Smooth muscle cell (in vitro differentiated cells): ENCODE measurements around the gene GPR156. TPM values are rescaled to one million over a fixed set of nuclear protein-coding genes. Genes with fewer than 3 reads are reported as not detected.

ENCODE experiments used
- DNase-seq: peaks from one replicate; lab custom pipeline; 2025; ENCODE audit not compliant: unreplicated experiment; lab: John Stamatoyannopoulos, UW
- H2AFZ ChIP-seq: fragments of 200-600 bp; sonication (generic); 2 replicates; pipeline ENCODE4 v1.6.0; 2016; ENCODE audit warnings: antibody characterized with exemption, low read depth, mild to moderate bottlenecking
- H3F3A ChIP-seq: fragments of 200-600 bp; sonication (generic); 2 replicates; pipeline ENCODE4 v1.6.0; 2017; ENCODE audit warnings: antibody characterized with exemption, low read depth
- H3K27ac ChIP-seq: fragments of 200-600 bp; sonication (generic); 2 replicates; pipeline ENCODE4 v1.5.1; 2016; ENCODE audit warnings: low read depth, mild to moderate bottlenecking
- H3K27me3 ChIP-seq: fragments of 200-600 bp; sonication (generic); 2 replicates; pipeline ENCODE4 v1.6.1; 2016; ENCODE audit warnings: low read depth, mild to moderate bottlenecking
- H3K36me3 ChIP-seq: fragments of 200-600 bp; sonication (generic); 2 replicates; pipeline ENCODE4 v1.5.1; 2016; ENCODE audit warnings: low read depth
- H3K4me1 ChIP-seq: fragments of 200-600 bp; sonication (generic); 2 replicates; pipeline ENCODE4 v1.5.1; 2016; ENCODE audit warnings: low read depth
- H3K4me2 ChIP-seq: fragments of 200-600 bp; sonication (generic); 2 replicates; pipeline ENCODE4 v1.6.0; 2016; ENCODE audit warnings: mild to moderate bottlenecking
- H3K4me3 ChIP-seq: fragments of 200-600 bp; sonication (generic); 2 replicates; pipeline ENCODE4 v1.5.1; 2016; ENCODE audit warnings: mild to moderate bottlenecking
- H3K79me2 ChIP-seq: fragments of 200-600 bp; sonication (generic); 2 replicates; pipeline ENCODE4 v1.6.0; 2016; ENCODE audit warnings: low read depth, mild to moderate bottlenecking
- H3K9ac ChIP-seq: fragments of 200-600 bp; sonication (generic); 2 replicates; pipeline ENCODE4 v1.6.0; 2016; ENCODE audit warnings: low read depth
- H3K9me3 ChIP-seq: fragments of 200-600 bp; sonication (generic); replicated peaks from 2 replicates; pipeline ENCODE4 v1.5.1; 2016; ENCODE audit warnings: low read depth
- H4K20me1 ChIP-seq: fragments of 200-600 bp; sonication (generic); 2 replicates; pipeline ENCODE4 v1.6.0; 2016; ENCODE audit warnings: low read depth
- CTCF ChIP-seq: fragments of 200-600 bp; sonication (generic); IDR thresholded peaks from 2 replicates; pipeline ENCODE4 v1.5.1; 2017; ENCODE audit warnings: borderline replicate concordance, mild to moderate bottlenecking, antibody characterized with exemption; ENCODE audit not compliant: insufficient read depth, poor library complexity, severe bottlenecking
- WGBS: methylation state at CpG from one replicate; pipeline ENCODE4 v1.1.7; 2016; ENCODE audit warnings: low lambda C conversion rate; 5-methylcytosine and 5-hydroxymethylcytosine counted together
- polyA plus RNA-seq: library from polyadenylated mRNA; unstranded; fragments of >200 nt; fragmentation: Nextera tagmentation; extraction: Ambion mirVana; gene quantifications from 2 replicates; pipeline ENCODE4 v1.2.1, GENCODE V29; 2016
- total RNA-seq: library from RNA; depleted of rRNA; stranded (reverse); fragments of >200 nt; gene quantifications from 2 replicates; pipeline ENCODE4 v1.2.3, GENCODE V29; 2014

The GPR156 gene
- total and polyA plus RNA-seq, 2 experiments from 2014 or later: 1.2 to 2.9 TPM

GRCh38 chr3:120214176-120214575 lies 70.8 kb downstream of the GPR156 start:
- Histone ChIP-seq H3K4me2 (no peak overlapping the region), H3F3A (no peaks in the 10 kb centered on the region), H2AFZ (peak overlapping the region; percentile 35), H3K27me3 (no peaks in the 10 kb centered on the region), H3K36me3 (no peaks in the 10 kb centered on the region), H3K79me2 (no peaks in the 10 kb centered on the region), H3K27ac (no peak overlapping the region), H3K4me3 (no peak overlapping the region), H4K20me1 (no peaks in the 10 kb centered on the region), H3K4me1 (peaks cover 5% of the 10 kb centered on the region), H3K9ac (no peak overlapping the region), H3K9me3 (no peaks in the 10 kb centered on the region)
- no peak for DNase-seq
- 32% methylated on average over 4 of the region's 4 CpGs for WGBS
- TF ChIP-seq CTCF: no peak

GRCh38 chr3:120212505-120212904 lies 72.5 kb downstream of the GPR156 start:
- H3K27ac ChIP-seq: no peak overlapping the region
- H2AFZ ChIP-seq: no peak overlapping the region
- H3K9me3 ChIP-seq: no peaks in the 10 kb centered on the region
- no peak overlapping the region for H3K4me2 ChIP-seq
- DNase-seq: no peak
- 66% methylated on average over 1 of the region's 1 CpG for WGBS
- H4K20me1 ChIP-seq: no peaks in the 10 kb centered on the region
- H3K27me3 ChIP-seq: no peaks in the 10 kb centered on the region
- no peak overlapping the region for H3K9ac ChIP-seq
- no peak overlapping the region for H3K4me3 ChIP-seq
- no peaks in the 10 kb centered on the region for H3F3A ChIP-seq
- no peaks in the 10 kb centered on the region for H3K36me3 ChIP-seq
- no peak for TF ChIP-seq CTCF
- no peaks in the 10 kb centered on the region for H3K79me2 ChIP-seq
- peaks cover 5% of the 10 kb centered on the region for H3K4me1 ChIP-seq

- 91% methylated on average over 1 of the region's 1 CpG for WGBS
- Histone ChIP-seq H3K9me3 (no peaks in the 10 kb centered on the region), H3K9ac (no peak overlapping the region), H3K36me3 (no peaks in the 10 kb centered on the region), H3F3A (no peaks in the 10 kb centered on the region), H3K4me3 (no peak overlapping the region), H3K4me2 (no peak overlapping the region), H3K4me1 (peaks cover 5% of the 10 kb centered on the region), H4K20me1 (no peaks in the 10 kb centered on the region), H3K27me3 (no peaks in the 10 kb centered on the region), H3K27ac (no peak overlapping the region), H2AFZ (no peak overlapping the region), H3K79me2 (no peaks in the 10 kb centered on the region)
- TF ChIP-seq CTCF: no peak
- DNase-seq: no peak
Measured at GRCh38 chr3:120209425-120209824, 75.6 kb downstream of the GPR156 start.

- Histone ChIP-seq H3K79me2 (no peaks in the 10 kb centered on the region), H3K4me2 (no peak overlapping the region), H3K36me3 (no peaks in the 10 kb centered on the region), H3K27ac (no peak overlapping the region), H3K9me3 (no peaks in the 10 kb centered on the region), H3F3A (no peaks in the 10 kb centered on the region), H3K27me3 (no peaks in the 10 kb centered on the region), H3K4me1 (no peaks in the 10 kb centered on the region), H3K9ac (no peak overlapping the region), H4K20me1 (no peaks in the 10 kb centered on the region), H3K4me3 (no peak overlapping the region), H2AFZ (no peak overlapping the region)
- TF ChIP-seq CTCF: no peak
- WGBS: 94% methylated on average over 5 of the region's 5 CpGs
- DNase-seq: no peak
Measured at GRCh38 chr3:120204338-120204737, 80.7 kb downstream of the GPR156 start.
